NOMO-1 treated with dmso at 0.1 percent for 144 hours (cell line): ENCODE data around the gene GPD1L.
A peak's percentile ranks its signal among the peaks of the same experiment; 100 is the strongest.
"Not testable (repeated sequence)": the region's sequence is repeated elsewhere in the genome, so short reads cannot be mapped to it uniquely, and the experiment has no call there.

ENCODE experiments used
- DNase-seq: peaks from one replicate; lab custom pipeline; 2025; ENCODE audit not compliant: unreplicated experiment; lab: John Stamatoyannopoulos, UW

Gene GPD1L

DNA sequence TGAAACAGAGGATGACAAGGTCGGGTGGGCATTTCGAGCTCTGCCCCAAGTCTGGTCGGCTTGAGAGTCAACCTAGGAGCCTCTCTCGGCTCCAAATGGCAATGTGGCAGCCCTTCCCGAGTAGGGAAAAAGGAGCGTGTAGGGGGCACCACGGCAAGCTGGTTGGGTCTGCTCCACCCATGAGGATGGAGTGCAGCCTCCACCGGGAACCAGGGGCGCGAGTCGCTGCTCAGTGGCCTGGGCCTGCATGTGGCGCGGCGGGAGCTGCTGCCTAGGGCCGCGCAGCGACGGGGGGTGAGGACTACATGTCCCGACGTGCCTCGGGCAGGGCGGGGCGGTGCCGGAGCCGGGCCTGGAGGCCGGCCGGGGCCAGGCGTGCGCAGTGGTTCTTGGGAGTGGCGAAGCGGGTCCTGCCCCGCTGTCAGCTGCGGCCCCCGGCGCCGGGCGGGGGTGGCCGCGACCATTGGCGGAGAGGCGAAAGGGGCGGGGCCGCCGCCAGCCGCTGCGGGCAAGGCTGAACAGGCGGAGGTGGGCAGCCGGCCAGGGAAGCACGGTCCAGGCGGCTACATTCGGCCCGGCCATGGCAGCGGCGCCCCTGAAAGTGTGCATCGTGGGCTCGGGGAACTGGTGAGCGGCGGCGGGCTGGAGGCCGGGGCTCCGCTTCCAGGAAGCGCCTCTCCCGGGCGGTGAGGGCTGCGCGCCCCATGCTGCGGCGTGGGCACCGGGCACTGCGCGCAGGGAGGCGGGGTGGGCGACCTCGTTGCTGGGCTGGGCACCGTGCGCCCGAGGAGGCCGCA lies at the start of gene GPD1L:
Gene GPD1L, plus strand, starts transcription at position 489 of the 797 bp plus-strand sequence. Its CDS starts 92 bp downstream, at position 581.
- peak; percentile 90 for DNase-seq

- not testable (repeated sequence) for DNase-seq
Measured at GRCh38 chr3:32058465-32058864, 48.0 kb upstream of the GPD1L start.

DNA sequence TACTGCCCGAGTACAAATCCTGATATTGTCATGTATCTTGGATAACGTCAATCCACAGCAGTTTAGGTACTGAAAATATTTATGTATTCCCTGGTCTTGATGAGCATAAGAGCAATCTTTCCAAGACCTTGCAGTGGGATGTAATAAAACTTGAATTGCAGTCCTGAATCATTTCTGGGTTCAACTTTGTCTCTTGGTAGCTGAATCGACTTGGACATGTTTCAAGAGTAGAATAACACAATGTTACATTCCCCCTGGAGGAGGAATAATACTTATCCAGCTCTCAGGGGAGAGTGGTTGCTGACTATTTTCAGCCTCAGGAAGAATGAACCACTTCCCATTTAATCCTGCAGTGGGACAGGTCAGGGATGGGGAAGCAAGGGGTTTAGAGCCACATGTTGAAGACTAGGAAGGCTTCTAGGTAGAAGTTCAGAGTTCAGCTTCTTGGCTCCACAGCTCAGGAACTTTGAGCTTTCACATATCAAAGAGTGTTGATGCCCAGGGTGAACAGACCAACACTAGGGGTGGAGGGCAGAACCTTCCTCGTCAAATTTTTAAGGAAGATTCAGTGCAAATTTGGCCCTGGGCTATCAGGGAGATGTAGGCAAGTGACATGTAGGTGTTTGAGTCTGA lies 43.4 kb upstream of the GPD1L start:
- DNase-seq = no peak

DNA sequence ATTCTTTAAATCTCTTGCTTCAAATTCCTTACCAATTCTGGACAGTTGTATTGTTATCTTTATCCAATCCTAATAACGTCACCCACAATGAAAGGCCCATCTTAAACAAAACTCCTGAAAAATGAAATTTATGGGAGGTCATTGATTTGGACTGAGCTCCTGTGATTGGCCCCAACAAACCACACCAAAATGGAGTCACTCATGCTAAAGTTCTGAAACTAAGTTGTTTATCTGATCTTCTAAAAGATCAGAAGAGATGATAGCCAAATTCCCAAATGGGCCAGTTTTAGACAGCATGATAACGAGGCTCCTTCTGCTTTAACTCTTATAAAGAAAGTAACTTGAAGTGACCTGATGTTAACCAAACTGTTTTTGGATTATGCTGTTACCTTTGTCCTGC lies 39.7 kb upstream of the GPD1L start:
- no peak for DNase-seq

- not testable (repeated sequence) for DNase-seq
Measured at GRCh38 chr3:32074194-32074593, 32.2 kb upstream of the GPD1L start.

GRCh38 chr3:32076566-32076965 lies 29.9 kb upstream of the GPD1L start:
- no peak for DNase-seq

- no peak for DNase-seq
Measured at GRCh38 chr3:32077260-32078084, 28.9 kb upstream of the GPD1L start.

DNA sequence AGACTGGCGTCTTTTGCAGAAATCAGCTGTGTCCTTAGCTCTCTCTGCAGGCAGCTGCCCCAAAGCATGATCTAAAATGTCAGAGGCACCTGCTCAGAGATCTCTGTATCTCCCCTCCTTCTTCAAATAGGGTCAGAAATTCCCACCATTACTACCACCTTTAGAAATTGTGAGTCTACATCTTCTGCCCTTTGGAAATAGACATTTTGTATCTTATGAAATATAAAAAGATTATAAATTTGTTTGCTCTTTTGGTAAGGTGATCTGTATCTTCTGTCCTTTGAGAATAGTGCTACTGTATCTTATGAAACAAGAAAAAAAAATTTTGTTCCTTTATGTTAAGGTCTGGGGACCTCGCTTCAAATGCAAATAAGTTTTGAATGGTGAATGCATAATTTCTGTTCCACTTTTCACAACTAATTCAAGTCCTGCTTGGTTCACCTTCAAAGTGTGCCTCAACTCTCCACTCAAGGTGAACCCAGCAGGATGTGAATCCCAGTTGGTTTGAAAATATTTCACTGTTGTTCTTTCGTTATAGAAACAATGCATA lies 28.3 kb upstream of the GPD1L start:
- no peak for DNase-seq

DNA sequence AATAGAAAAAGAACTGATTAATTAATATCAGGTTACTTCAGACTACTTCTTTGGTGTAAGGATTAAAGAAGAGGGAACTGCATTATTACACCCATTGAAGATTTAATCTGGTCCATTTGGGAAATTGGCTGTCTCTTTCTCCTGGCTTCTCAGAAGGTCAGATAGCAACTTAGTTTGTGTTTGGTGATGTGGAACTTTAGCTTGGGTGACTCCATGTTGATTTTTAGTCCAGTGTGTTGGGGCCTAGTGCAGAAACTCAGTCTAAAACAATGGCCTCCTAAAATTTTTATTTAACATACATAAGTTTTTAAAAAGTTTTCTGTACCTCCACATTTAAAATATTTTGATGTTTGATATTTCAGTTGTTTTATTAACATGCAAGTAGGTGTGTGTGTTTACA lies 27.6 kb upstream of the GPD1L start:
- no peak for DNase-seq

DNA sequence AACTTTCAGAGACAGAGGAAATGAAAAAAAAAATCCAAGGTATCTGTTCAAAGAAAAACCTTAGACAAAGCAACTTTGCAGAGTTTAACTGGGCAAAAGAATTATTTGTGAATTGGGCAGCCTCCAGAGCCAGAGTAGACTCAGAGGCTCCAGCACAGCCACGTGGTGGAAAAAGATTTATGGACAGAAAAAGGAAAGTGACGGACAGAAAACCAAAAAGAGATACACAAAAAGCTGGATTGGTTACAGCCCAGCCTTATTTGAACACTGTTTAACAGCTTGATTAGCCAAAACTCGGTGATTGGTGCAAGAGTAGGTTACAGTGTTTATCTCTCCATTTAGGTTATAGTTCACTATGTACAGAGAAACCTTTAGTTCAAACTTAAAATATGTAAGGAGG lies 23.7 kb upstream of the GPD1L start:
- no peak for DNase-seq

DNA sequence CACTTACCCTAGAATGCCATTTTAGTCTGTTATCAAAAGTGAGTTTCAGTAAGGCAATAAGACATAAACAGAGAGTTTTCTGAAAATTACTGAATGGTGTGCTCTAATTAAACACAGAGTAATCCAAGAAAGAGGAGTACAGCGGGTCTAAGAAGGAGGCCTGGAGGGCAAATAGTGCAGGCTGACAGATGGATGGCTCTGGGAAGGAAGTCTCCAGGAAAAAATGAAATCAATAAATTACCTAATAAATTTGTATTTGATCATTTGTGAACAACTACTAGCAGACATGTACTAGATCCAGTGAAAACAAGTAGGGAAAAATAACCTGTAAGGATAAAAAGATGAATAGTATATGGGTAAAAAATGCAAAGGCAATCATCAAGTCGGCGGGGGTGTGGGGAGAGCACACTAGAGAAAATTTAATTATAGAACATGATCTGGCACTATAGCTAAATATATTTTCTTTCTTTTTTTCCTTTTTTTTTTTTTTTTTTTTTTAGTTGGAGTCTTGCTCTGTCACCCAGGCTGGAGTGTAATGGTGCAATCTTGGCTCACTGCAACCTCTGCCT lies 22.6 kb upstream of the GPD1L start:
- no peak for DNase-seq

DNA sequence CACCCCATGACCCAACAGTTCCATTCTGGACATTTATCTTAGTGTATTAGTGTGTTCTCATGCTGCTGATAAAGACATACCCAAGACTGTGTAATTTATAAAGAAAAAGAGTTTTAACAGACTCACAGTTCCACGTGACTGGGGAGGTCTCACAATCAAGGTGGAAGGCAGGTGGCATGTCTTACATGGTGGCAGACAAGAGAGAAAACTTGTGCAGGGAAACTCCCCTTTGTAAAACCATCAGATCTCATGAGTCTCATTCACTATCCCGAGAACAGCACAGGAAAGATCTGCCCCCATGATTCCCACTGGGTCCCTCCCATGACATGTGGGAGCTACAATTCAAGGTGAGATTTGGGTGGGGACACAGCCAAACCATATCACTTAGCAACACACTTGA lies 21.6 kb upstream of the GPD1L start:
- DNase-seq = no peak

GRCh38 chr3:32086464-32086863 lies 20.0 kb upstream of the GPD1L start:
- no peak for DNase-seq

GRCh38 chr3:32089476-32089875 lies 16.9 kb upstream of the GPD1L start:
- DNase-seq = no peak

DNA sequence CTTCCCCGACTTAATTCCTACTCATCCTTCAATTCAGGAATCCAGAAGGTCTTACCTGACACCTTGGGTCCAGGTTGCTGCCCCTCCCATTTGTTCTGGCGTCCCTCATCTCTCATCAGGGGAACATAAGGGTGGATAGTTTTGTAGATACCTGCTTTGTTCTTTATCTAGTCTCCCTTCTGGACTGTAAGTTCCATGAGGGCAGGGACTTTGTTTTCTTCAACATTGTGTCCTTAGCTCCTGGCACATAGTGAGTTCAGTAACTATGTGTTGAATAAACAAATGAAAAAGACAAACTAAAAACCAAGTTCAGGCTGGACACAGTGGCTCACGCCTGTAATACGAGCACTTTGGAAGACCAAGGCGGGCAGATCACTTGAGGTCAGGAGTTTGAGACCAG lies 13.2 kb upstream of the GPD1L start:
- no peak for DNase-seq

DNA sequence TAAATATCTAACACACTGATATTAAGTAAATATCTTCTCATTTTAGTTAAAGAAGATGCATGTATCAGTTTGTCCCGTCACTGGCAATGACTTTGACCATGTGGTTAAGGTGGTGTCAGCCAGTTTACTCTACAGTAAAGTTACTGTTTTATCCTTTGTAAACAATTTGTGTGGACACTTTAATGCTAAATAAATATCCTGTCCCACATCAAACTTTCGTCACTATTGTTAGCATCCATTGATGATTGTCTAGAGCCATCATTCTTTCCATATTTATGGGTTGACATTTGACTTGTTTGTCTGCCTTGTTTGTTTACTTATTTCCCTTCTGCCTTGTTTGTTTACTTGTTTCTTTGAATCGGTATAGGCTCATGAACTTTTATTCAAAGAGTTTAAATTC lies 11.0 kb upstream of the GPD1L start:
- DNase-seq = no peak

DNA sequence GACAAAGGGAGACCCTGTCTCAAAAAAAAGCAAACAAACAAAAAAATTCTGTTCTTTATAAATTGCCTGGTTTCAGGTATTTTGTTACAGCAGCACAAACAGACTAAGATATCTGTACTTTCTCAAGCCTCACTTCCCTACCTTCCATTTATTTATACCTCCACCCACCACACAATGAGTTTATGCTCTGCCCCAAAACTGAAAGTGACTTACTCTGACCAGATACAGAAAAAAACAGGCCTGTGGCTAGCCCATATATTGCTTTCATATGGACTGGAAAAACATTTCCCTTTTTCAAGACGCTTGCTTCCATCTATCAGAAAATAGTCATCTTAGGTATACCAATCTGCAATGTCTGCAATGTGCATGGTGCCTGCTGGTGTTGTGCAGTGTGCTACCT lies 8.7 kb upstream of the GPD1L start:
- no peak for DNase-seq

DNA sequence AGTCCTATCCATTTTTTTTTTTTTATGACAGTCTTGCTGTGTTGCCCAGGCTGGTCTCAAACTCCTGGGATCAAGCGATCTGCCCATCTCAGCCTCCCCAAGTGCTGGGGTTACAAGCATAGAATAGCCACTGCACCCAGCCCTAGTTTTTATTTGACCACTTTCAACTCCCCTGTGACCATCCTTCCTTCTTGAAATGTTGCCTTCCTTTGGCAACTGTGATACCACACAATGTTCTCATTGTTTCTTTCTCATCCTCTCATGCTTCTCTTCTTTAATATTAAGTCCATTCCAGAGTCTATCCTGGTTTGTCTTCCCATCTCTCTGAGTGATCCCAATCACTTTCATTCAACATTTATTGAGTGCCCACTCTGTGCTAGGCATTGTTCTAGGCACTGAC lies 7.9 kb upstream of the GPD1L start:
- no peak for DNase-seq

DNA sequence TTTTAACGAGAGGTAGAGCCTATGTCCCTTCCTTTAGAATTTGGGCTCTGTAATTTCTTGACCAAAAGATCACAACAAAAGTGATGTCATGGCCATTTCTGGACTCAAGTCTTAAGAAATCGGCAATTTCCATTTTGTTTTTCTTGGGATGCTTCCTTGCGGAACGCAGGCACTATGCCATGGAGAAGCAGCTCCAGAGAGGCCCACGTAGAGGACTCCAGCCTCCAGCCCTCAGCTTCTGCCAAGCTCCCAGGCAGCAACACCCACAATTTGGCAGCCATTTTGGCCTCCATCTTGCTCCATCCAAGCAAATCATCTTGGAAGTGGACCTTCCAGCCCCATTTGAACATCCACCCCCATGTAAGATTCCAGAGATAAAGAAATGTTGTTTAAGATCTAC lies 6.0 kb upstream of the GPD1L start:
- DNase-seq = no peak

DNA sequence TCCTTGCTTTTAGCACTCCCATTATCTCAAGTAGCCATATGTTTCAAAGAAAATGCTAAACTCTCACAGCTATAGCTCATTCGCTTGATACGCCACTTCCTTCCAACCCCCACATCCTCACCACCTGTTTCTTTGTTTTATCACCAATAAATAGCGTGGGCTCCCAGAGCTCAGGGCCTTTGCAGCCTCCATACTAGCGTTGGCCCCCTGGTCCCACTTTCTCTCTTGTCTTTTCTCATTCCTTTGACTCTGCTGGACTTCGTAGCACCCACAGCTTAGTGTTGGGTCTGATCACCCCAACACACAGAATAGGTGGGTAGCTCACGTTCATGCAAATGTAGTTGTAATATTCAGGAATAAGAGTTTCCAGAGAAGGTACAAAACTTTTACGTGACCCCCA lies 4.1 kb upstream of the GPD1L start:
- DNase-seq = no peak

GRCh38 chr3:32104492-32104891 lies 1.9 kb upstream of the GPD1L start:
- no peak for DNase-seq
